Ecto neural progenitor cell (in vitro differentiated cells): ENCODE measurements around the gene EFCAB11.

Source experiments
- DNase-seq: peaks from one replicate; pipeline ENCODE4 v3.0.0-alpha.2; 2018; ENCODE audit warnings: low spot score

The EFCAB11 gene, protein sequence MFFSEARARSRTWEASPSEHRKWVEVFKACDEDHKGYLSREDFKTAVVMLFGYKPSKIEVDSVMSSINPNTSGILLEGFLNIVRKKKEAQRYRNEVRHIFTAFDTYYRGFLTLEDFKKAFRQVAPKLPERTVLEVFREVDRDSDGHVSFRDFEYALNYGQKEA

DNA sequence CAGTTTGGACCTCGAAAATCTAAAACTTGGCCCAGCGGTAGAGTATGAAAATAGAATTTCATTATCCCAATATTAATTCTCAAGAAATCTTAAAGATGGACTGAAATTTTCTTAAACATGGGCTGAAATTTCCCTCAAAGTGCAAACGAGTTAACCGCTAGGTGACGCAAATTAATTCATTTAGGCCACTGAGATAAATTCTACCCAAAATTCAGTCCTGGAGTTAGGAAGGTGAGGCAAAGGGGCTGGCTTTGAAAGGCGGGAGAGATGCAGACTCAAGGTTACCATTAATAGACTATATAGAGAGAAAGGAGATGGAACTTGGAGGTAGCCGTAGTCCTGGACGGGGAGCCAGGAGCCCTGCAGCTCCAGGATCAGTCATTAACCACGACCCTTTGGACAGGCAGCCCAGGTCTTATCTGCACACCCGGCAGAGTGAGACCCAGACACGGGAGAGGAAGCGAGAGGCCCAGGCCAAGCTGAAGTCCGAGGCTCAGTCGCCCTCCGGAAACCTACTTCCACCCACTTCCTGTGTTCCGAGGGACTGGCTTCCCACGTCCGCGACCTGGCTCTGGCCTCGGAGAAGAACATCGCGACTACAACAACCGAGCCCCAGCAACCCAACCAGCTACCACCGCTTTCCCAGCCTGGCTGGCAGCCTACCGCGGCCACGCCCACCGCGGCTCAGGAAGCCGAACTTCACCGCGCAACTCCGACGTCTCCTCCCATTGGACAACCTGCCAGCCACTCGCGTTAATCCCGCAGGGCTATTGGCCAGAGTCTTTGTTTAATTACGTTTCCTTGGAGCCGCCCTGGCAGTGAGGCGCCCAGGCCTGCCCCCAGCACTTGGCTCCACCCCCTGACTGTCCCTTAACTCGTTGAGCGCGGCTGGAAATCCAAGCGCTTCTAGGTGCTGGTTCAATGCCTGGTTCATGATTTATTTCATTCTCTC is at the start of gene EFCAB11:
Gene EFCAB11, minus strand, starts transcription at position 661 of the 952 bp plus-strand sequence. Its CDS starts 70 bp downstream, at position 591.
- peak; percentile 97 for DNase-seq

DNA sequence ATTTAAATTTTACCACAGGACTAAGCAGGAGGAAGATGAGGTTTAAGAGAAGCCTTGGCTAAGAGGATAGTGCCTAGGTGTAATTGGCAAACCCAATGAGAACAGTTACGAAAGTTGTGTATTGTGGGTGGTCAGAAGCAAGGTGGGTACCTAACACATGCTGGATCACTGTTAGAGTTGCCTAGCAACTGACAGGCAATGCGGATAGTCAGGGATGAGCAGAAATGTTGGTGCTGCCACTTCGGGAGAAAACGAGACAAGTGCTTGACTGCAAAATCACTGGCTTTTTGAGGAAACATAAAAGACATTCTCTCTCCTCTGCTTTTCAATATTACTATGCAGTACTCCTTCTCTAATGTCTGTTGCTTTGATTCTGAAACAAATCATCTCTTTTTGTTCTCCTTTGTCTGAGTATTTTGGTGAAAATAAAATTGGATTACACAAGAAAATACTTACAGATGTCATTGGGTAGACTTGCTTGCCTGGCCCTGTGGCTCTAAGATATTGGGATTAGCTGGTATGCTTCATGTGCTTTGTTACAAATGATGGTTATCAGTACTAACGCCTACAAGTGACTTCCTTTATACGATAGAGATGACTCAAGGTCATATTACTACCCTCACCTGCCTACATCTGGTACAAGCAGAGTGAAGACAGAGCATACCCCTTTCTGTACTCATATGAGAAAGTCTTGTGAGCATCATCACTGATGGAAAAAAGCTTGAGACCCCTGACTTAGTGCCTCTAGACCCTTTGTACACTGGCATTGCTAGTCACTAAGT is 49.2 kb upstream of the EFCAB11 start:
- DNase-seq, result no peak

DNA sequence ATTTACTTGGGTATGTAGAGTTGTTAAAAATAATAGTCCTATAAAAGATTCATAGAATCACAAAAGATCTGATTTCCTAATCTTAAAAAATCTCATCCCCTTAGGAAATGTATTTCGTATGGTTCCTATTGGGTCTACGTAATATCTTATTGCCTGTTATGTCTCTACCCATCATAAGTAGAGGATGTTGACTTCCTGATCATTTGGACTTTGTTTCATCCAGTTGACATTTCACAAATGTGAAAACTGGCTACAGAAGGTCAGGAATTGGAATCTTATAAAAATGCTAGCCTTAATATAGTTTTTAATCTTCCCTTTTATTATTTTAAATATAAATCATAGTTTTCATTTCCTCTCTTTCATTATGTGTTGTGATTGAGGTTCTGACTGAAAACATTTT is 46.4 kb upstream of the EFCAB11 start:
- DNase-seq, result no peak

DNA sequence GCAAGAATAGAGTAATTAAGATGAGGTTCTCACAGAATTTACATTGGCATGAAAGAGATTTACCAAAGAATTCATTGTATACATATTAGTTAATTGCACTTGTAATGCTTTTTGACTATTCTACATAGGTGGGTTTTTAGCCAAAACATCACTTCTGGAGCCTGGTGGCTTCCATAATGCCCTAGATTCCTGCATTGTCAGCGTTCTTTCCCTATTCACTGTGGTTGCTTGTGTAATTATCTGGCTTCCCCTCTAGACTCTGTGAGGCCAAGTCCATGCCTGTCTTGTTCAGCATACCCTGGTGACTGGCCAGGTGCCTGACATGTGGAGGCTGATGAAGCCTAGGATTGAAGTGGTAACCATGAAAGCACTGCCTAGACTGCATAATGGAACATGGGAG is 42.4 kb upstream of the EFCAB11 start:
- no peak for DNase-seq

DNA sequence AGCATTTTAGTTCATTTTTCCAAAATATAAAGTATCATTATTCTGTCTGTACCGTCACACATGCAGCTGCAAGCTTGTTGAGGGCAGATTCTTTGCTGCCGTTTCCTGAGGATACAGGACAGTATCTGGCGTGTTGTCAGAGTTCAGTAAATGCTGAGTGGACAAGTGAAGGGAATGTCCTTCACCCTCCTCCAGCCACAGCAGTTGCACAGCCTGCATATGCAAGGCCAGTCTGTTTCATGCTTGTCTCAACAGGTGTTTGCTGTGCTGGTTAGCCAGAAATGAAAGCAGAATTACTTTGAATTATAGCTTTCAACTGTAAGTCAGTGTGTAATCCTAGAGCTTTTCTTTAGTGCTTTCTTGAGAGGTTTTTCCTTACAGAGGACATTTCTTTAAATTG is 37.7 kb upstream of the EFCAB11 start:
- DNase-seq, result no peak

DNA sequence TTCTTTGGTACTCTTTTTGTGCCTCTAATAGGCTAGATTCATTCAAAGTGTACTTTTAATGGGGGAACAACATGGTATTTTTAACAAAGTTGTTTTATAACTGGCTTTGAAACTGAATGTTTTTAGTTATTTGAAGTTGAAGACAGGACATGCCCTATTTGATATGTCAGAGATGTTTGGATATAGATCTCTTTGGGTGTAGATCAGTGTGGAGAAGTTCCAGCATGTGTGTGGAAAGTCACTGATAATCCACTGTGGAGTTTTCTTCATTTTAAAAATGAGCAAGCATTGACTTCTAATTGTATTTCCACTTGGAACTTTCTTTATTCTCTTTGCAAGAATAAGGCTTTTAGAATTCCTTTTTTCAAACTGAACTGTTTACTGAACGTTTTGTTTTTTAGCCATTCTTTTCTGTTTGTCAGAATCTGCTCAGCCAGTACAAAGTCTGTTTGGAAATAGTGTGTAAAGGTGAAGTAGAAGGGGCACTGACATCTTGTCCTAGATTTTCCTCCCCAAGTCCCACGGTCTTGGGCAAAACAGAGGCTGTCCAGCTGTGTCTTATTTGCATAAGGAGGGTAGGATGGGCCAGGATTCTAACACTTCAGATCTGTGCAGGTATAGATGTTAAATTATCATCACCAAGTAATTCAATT is 36.2 kb upstream of the EFCAB11 start:
- DNase-seq, result no peak

DNA sequence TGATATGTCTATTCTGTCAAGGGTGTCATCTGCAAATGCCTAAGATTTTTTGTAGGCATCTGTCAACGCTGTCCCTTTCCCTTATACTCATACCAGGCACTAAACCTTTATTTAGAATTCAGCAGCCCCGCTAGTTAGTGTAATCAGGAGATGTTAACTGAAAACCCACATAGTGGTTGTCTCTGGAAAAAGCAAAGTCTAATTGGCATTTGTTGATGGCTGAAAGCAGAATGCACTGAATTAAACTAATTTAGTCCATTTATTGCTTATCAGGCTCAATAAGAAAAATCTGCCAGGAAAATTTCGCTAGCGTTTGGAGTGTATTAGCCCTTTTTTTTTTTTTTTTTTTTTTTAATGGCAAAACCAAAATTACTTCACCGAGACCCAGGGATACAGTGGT is 35.7 kb upstream of the EFCAB11 start:
- DNase-seq, result no peak

DNA sequence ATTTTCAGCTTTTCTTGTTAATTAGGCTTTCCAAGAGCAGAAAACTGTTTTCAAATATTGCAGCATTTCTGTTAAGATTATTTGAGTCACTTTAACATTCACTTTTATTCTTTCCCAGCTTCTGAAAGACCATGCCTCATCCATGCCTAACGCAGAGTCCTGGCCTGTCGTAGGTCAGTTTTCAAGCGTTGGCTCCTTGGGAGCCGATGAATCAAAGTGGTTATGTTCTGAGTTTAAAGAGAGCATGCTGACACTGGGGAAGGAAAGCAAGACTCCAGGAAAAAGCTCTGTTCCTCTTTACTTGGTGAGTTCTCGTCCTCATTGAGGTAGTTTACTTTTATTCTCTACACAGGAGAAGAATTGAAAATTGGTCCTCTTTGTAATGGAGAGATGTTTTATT is 34.3 kb upstream of the EFCAB11 start:
- no peak for DNase-seq

DNA sequence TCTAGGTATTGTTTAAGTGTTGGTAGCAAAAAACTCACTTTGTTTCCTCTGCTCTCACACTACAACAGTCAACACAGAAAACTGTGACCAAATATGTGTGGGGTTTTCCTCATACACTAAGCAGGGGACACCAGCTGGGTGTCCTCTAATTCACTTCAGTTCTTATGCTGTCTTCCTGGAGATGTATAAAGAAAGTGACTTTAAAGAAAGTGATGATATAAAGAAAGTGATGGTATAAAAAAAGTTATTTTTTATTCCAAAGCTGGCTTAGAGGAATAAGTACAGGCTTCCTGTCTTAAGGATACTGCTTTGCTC is 32.6 kb upstream of the EFCAB11 start:
- DNase-seq, result no peak

DNA sequence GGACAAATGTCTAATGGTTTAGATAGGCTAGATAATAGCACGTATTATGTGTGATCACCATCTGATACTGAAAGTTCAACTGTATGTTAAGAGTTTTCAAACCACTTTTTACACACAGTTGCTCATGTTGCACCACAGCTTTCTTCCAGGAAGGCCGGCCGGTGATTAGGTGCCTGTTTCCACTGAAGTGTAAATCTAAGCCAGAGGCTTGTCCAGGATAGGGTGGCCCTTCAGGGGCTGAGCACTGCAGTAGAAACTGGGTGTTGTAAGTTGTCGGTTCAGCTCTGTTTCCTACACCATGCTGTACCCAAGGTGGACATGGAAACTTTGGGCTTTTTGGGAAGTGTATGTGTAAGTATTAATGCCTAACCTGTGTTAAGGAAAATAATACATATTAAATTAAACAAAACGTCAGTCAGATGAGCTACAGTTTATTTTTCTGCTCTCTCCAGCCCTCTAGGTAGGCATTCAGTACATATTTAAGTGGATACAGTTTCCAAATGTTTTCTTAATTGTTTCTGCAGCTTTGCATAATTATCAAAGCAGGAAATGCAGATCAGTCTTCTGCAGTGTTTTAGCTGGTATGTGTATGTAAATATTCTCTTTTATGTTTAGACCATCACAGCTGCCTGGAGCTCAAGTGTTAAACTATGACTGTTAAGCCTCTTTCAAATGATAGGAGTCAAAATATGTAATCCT is 32.1 kb upstream of the EFCAB11 start:
- no peak for DNase-seq

DNA sequence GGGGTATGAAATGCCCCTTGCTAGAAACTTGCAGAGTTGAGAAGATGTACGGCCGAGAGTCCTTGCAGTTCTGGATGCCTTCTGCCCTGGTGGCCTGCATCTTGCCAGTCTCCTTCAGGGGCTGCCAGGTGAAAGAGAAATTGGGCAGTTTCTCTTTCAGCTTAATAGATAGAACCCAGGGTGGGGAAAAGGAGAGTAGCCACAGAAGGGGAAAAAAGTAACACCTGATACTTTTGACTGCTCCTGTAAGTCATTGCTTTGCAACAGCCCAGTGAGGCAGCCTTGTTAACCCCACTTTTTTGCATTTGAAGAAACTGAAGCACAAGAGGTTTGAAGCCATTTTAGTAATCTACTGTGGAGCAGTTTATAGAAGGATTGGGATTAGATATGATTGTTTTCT is 28.8 kb upstream of the EFCAB11 start:
- DNase-seq, result no peak

DNA sequence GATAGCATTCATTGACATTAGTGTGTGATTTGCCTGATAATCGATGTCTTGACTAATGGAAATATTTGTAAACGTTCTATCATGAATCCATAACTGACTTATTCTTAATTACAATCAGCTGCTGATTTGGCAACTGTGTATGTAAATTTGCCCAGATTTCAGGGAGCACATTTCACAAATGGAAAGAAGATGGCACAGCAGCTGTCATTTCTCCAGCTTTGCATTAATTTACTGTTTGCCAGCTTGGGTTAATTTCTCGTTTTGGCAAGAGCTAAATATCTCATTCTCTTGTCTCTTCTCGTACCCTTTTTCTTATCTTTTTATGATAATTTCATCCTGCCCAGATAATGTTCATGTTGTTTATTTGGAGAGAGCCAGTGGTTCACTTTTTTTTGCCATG is 24.1 kb upstream of the EFCAB11 start:
- no peak for DNase-seq

DNA sequence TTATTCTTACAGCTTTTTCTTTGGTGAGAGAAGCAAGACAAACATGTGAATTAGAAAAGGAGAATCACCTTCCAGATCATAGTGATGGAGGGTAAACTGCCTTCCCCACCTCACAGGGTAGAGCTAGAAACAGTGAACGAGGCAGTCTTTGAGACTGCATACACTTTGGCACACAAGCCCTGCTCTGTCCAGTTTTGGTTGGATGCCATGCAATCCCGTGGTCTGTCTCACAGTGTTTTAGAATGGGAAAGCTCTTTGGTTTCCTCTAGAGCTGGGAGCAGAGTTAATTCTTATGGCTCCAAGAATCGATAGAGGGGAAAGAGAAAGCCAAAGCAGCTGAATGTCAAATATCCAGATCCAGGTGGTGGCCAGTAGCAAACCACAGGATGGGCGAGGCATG is 23.1 kb upstream of the EFCAB11 start:
- DNase-seq, result no peak

DNA sequence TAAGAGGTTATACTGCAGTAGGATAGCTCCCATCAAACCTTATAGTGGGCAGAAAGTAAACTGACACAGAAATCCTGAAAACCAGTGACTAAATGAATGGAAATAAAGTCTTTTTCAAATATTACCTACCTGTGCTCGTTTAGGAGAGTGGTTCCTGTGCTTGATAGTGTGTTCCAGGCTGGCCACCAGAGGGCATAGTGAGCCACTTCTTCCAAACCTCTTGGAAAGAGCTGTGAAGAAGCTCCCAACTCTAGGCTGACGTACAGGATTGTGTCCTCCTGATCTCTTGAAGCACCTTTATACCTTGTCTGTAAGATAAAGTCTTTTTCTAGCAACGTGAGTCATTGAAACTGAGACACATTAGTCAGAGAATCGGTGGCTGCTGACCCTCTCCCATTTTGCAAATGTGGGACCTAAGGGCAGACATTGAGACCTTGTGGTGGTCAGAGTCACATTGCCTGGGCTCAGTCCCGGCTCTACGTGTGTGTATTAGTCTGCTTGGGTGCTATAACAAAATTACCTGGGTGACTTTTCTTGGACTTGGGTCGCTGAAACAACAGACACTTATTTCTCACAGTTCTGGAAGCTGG is 18.8 kb upstream of the EFCAB11 start:
- peak; percentile 63 for DNase-seq

DNA sequence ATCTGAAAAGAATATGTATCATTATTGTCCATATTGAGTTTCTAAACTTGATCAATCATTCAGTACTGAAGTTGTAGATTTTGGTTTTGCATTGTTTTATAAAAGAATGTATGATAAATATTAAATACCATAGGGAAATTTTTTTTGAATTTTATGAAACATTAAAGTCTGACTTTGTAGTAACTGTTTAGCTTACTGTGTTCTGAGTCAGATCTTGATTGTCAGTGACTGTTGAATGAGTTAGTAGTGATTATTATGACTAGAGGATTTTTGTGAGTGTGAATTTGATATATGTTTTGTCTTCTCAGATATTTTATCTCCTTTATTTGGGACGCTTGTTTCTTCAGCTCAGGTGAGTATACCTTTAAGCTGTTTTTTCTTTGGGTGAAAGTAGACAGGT is 11.3 kb upstream of the EFCAB11 start:
- no peak for DNase-seq

DNA sequence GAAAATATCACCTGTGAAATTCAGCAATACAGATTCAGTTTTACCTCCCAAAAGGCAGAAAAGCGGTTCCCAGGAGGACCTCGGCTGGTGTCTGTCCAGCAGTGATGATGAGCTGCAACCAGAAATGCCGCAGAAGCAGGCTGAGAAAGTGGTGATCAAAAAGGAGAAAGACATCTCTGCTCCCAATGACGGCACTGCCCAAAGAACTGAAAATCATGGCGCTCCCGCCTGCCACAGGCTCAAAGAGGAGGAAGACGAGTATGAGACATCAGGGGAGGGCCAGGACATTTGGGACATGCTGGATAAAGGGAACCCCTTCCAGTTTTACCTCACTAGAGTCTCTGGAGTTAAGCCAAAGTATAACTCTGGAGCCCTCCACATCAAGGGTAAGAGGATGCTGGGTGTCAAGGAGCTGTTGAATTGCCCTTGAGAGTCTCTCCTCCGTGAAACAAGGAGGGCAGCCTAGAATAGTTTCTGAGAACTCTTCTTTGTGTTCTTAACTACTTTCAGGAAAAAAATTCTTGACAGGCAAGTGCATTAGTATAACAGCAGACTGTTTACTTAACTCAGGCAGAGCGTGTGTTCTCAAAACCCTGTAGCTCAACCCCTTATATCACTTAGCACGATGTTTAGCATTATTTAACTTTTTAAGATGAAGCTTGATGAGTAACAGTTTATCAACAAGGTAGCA is 8.9 kb upstream of the EFCAB11 start:
- DNase-seq, result no peak

DNA sequence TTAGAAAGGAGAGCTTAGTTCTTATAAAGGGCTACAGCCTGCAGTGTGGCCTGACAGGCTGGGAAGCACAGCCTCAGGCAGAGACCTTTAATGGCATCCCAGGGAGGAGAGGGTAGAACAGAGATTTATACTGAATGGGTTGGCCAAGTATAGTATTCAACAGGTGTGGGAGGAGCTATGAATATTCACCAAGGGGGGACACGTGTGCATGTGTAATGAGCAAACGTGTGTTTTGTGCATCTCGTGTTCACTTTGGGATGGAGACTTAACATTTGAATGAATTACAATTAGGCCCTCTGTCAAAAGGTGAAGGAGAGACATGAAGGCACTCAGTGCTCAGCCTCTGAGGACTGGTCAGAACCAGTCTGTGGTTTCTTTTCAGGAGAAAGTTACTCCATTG is 6.4 kb upstream of the EFCAB11 start:
- DNase-seq, result no peak

DNA sequence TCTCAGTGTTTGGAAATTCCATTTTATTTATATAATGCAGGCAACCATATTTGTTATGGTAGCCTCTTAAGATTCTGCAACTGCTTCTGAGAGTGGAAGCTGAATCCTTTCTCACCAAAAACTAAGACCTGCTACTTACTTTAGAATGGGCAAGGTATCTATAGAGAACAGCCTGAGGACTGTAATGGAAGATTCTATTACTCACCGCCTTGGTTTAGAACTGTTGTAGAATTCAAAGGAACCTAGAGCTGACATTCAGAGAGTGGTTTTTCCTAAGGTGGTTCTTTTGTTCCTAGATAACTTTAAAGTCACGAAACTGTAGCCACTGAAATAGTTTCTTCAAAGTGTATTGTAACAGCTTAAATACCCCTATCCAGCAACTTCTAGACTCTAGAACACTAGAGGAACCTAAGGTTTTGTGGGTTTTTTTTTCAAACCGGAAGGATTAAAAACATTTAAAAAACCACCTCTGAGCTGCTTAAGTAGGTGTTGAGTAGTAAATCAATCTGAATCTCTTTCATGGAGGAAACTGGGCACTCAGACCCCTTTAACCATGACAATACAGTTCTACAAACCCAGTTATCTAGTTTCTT is 5.4 kb upstream of the EFCAB11 start:
- DNase-seq, result no peak

DNA sequence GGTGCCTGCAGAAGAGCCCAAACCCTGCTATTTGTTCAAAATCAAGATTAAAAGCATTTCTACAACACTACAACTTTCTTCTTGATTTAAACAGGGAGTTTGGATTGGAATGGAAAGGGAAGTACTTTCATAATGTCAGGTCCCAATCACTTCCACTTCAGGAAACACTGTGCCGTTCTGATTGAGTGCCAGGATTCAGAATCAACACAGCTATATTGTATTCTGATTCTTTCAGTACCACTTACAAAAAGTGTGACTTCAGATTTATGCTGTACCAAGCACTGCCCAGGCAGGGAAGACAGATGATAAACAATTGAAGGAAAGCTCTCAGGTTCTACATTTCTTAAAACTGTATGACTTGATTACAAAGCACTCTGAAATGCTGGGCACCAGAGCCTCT is 4.4 kb upstream of the EFCAB11 start:
- no peak for DNase-seq

DNA sequence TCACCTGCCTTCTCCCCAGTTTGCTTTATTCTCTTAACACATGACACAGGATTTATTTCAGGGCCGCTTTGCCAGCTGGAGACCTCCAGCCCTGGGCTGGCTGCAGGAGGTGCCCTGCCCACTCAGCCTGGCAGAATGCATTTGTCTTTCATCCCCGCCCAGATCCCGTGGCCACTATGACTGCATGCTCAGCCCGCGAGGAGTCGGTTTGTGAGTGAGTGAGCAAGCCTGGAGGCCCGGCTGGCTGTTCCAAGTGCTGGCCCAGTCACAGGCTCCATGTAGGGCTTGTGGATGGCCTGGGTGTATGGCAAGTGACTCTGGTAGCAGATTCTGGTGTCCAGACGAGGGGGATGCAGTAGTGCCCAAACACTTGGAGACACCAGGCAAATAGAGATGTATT is 3.3 kb upstream of the EFCAB11 start:
- DNase-seq, result no peak

DNA sequence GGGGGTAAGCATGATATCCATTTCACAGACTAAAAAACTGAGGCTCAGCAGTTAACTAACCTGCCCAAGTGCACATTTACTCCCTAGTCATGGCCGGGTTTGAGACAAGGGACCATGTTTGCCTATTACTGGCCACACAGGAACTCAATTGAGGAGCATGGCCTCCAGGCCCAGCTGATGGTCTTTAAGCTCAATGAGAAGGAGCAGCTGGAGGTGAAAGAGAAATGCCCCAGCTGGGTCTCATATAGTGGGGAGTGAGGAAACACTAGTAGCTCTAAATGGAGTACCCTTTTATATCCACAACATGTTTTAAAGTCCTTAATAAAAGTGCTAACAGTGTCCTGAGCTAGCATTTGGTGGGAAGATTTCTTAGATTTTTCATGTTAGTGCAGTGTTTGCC is 2.8 kb upstream of the EFCAB11 start:
- no peak for DNase-seq
